B cell (primary cell): ENCODE measurements around the gene LRRC49.

ENCODE experiments used
- CTCF ChIP-seq: fragments of 200-600 bp; IDR thresholded peaks from one replicate; pipeline ENCODE4 v1.8.0; 2022; ENCODE audit warnings: antibody characterized with exemption, mild to moderate bottlenecking
- EZH2 ChIP-seq: IDR thresholded peaks from 2 replicates; pipeline ENCODE4 v1.6.1; 2012; ENCODE audit warnings: borderline replicate concordance, low read depth, mild to moderate bottlenecking, moderate library complexity, low read length; ENCODE audit not compliant: insufficient read depth, poor library complexity, severe bottlenecking

GRCh38 chr15:70931821-70932220 is 39.2 kb downstream of the LRRC49 start:
- no peak for TF ChIP-seq EZH2
- TF ChIP-seq CTCF, result no peak
